ENCODE data around the gene KRTAP29-1. TPM values are rescaled to one million over a fixed set of nuclear protein-coding genes. Genes with fewer than 3 reads are reported as not detected.
"Not testable (repeated sequence)": the region's sequence is repeated elsewhere in the genome, so short reads cannot be mapped to it uniquely, and the experiment has no call there.

Gene KRTAP29-1
- total RNA-seq, 2 donors from 2014 or later = not detected

- ATAC-seq (replicated peaks) = no peak
- Mint-ChIP-seq H3K27me3 (no peaks in the 10 kb centered on the region), H3K27ac (no peak overlapping the region), H3K9me3 (no peaks in the 10 kb centered on the region), H3K36me3 (ENCODE audit: low read depth) (no peaks in the 10 kb centered on the region), H3K4me3 (no peak overlapping the region), H3K4me1 (no peaks in the 10 kb centered on the region)
These were observed 5.8 kb downstream of the KRTAP29-1 start for GRCh38 chr17:41296846-41297245.

- H3K4me3 Mint-ChIP-seq = no peak overlapping the region
- no peaks in the 10 kb centered on the region for H3K4me1 Mint-ChIP-seq
- no peaks in the 10 kb centered on the region for H3K27me3 Mint-ChIP-seq
- H3K27ac Mint-ChIP-seq = no peak overlapping the region
- no peaks in the 10 kb centered on the region for H3K36me3 Mint-ChIP-seq (ENCODE audit: low read depth)
- ATAC-seq (replicated peaks) = no peak
- no peaks in the 10 kb centered on the region for H3K9me3 Mint-ChIP-seq
These were observed 8.6 kb downstream of the KRTAP29-1 start for GRCh38 chr17:41294016-41294415.

- no peak overlapping the region for H3K27ac Mint-ChIP-seq
- H3K36me3 Mint-ChIP-seq (ENCODE audit: low read depth) = no peaks in the 10 kb centered on the region
- H3K9me3 Mint-ChIP-seq = no peaks in the 10 kb centered on the region
- no peak for ATAC-seq (replicated peaks)
- H3K27me3 Mint-ChIP-seq = no peaks in the 10 kb centered on the region
- H3K4me3 Mint-ChIP-seq = no peak overlapping the region
- H3K4me1 Mint-ChIP-seq = no peaks in the 10 kb centered on the region
These were observed 15.6 kb downstream of the KRTAP29-1 start for GRCh38 chr17:41287050-41287449.

GRCh38 chr17:41284546-41284945 is 18.1 kb downstream of the KRTAP29-1 start:
- no peaks in the 10 kb centered on the region for H3K9me3 Mint-ChIP-seq
- no peaks in the 10 kb centered on the region for H3K36me3 Mint-ChIP-seq (ENCODE audit: low read depth)
- no peak for ATAC-seq (replicated peaks)
- no peak overlapping the region for H3K4me3 Mint-ChIP-seq
- no peaks in the 10 kb centered on the region for H3K4me1 Mint-ChIP-seq
- no peak overlapping the region for H3K27ac Mint-ChIP-seq
- no peaks in the 10 kb centered on the region for H3K27me3 Mint-ChIP-seq

- Mint-ChIP-seq H3K4me1 (no peaks in the 10 kb centered on the region), H3K9me3 (no peaks in the 10 kb centered on the region), H3K27ac (no peak overlapping the region), H3K36me3 (ENCODE audit: low read depth) (no peaks in the 10 kb centered on the region), H3K27me3 (no peaks in the 10 kb centered on the region), H3K4me3 (no peak overlapping the region)
- ATAC-seq (replicated peaks) = no peak
These were observed 18.6 kb downstream of the KRTAP29-1 start for GRCh38 chr17:41284043-41284442.

- H3K36me3 Mint-ChIP-seq (ENCODE audit: low read depth) = no peaks in the 10 kb centered on the region
- ATAC-seq (replicated peaks) = no peak
- no peaks in the 10 kb centered on the region for H3K9me3 Mint-ChIP-seq
- no peak overlapping the region for H3K27ac Mint-ChIP-seq
- H3K27me3 Mint-ChIP-seq = peaks cover 13% of the 10 kb centered on the region
- H3K4me1 Mint-ChIP-seq = peaks cover 5% of the 10 kb centered on the region
- no peak overlapping the region for H3K4me3 Mint-ChIP-seq
These were observed 24.3 kb downstream of the KRTAP29-1 start for GRCh38 chr17:41278176-41278955.

- H3K4me1 Mint-ChIP-seq = peaks cover 10% of the 10 kb centered on the region
- not testable (repeated sequence) for H3K4me3 Mint-ChIP-seq
These were observed 26.9 kb downstream of the KRTAP29-1 start, which contains the start of gene KRTAP9-7 for GRCh38 chr17:41275648-41276190. KRTAP9-7 (plus strand) TSS chr17:41275698; CDS start chr17:41275698, 0 bp downstream.

GRCh38 chr17:41271858-41272257 is 30.8 kb downstream of the KRTAP29-1 start:
- peaks cover 10% of the 10 kb centered on the region for H3K4me1 Mint-ChIP-seq
- H3K9me3 Mint-ChIP-seq = no peaks in the 10 kb centered on the region
- H3K4me3 Mint-ChIP-seq = no peak overlapping the region
- no peaks in the 10 kb centered on the region for H3K36me3 Mint-ChIP-seq (ENCODE audit: low read depth)
- H3K27ac Mint-ChIP-seq = peak overlapping the region; percentile 24
- peak; percentile 51 for ATAC-seq (replicated peaks)
- H3K27me3 Mint-ChIP-seq = peaks cover 21% of the 10 kb centered on the region

More at GRCh38 chr17:41275648-41276190, 26.9 kb downstream of the KRTAP29-1 start, which contains the start of gene KRTAP9-7:
- peaks cover 17% of the 10 kb centered on the region for H3K27me3 Mint-ChIP-seq
- not testable (repeated sequence) for H3K27ac Mint-ChIP-seq; H3K36me3 Mint-ChIP-seq (ENCODE audit: low read depth); ATAC-seq (replicated peaks); H3K9me3 Mint-ChIP-seq

- ATAC-seq (replicated peaks); H3K4me1 Mint-ChIP-seq; H3K9me3 Mint-ChIP-seq; H3K4me3 Mint-ChIP-seq; H3K36me3 Mint-ChIP-seq (ENCODE audit: low read depth): not testable (repeated sequence)
- Mint-ChIP-seq H3K27ac (peak overlapping the region; percentile 24), H3K27me3 (peaks cover 18% of the 10 kb centered on the region)
These were observed 31.3 kb downstream of the KRTAP29-1 start for GRCh38 chr17:41271323-41271722.

GRCh38 chr17:41267711-41268110 is 34.9 kb downstream of the KRTAP29-1 start:
- Mint-ChIP-seq H3K4me3 (no peak overlapping the region), H3K27me3 (peaks cover 15% of the 10 kb centered on the region), H3K36me3 (ENCODE audit: low read depth) (no peaks in the 10 kb centered on the region), H3K4me1 (peaks cover 5% of the 10 kb centered on the region), H3K27ac (no peak overlapping the region), H3K9me3 (no peaks in the 10 kb centered on the region)
- no peak for ATAC-seq (replicated peaks)

GRCh38 chr17:41265078-41265477 is 37.6 kb downstream of the KRTAP29-1 start, which contains the start of gene KRTAP9-6:
KRTAP9-6 (plus strand) TSS chr17:41265378; CDS start chr17:41265378, 0 bp downstream.
- Mint-ChIP-seq H3K36me3 (ENCODE audit: low read depth) (no peaks in the 10 kb centered on the region), H3K27me3 (peaks cover 18% of the 10 kb centered on the region), H3K4me3 (no peak within 1 kb of the TSS), H3K9me3 (no peaks in the 10 kb centered on the region), H3K27ac (no peak within 1 kb of the TSS), H3K4me1 (no peaks in the 10 kb centered on the region)
- ATAC-seq (replicated peaks) = no peak

- Mint-ChIP-seq H3K27ac (no peak overlapping the region), H3K4me3 (no peak overlapping the region), H3K36me3 (ENCODE audit: low read depth) (no peaks in the 10 kb centered on the region), H3K27me3 (peaks cover 18% of the 10 kb centered on the region), H3K9me3 (no peaks in the 10 kb centered on the region), H3K4me1 (no peaks in the 10 kb centered on the region)
- no peak for ATAC-seq (replicated peaks)
These were observed 38.1 kb downstream of the KRTAP29-1 start for GRCh38 chr17:41264599-41264998.

GRCh38 chr17:41263212-41263611 is 39.4 kb downstream of the KRTAP29-1 start:
- ATAC-seq (replicated peaks) = no peak
- no peaks in the 10 kb centered on the region for H3K36me3 Mint-ChIP-seq (ENCODE audit: low read depth)

GRCh38 chr17:41258406-41258805 is 44.2 kb downstream of the KRTAP29-1 start:
- Mint-ChIP-seq H3K27me3 (peaks cover 28% of the 10 kb centered on the region), H3K4me1 (no peaks in the 10 kb centered on the region), H3K27ac (no peak overlapping the region), H3K9me3 (no peaks in the 10 kb centered on the region), H3K36me3 (ENCODE audit: low read depth) (no peaks in the 10 kb centered on the region), H3K4me3 (no peak overlapping the region)
- no peak for ATAC-seq (replicated peaks)

More at GRCh38 chr17:41263212-41263611, 39.4 kb downstream of the KRTAP29-1 start:
- H3K27me3 Mint-ChIP-seq = peaks cover 22% of the 10 kb centered on the region
- H3K9me3 Mint-ChIP-seq = no peaks in the 10 kb centered on the region
- no peaks in the 10 kb centered on the region for H3K4me1 Mint-ChIP-seq
- no peak overlapping the region for H3K27ac Mint-ChIP-seq
- H3K4me3 Mint-ChIP-seq = no peak overlapping the region

GRCh38 chr17:41256291-41256685 is 46.4 kb downstream of the KRTAP29-1 start:
- H3K27ac Mint-ChIP-seq = no peak overlapping the region
- H3K27me3 Mint-ChIP-seq = peaks cover 28% of the 10 kb centered on the region
- H3K9me3 Mint-ChIP-seq = no peaks in the 10 kb centered on the region
- H3K36me3 Mint-ChIP-seq (ENCODE audit: low read depth) = no peaks in the 10 kb centered on the region
- no peak for ATAC-seq (replicated peaks)
- H3K4me1 Mint-ChIP-seq = no peaks in the 10 kb centered on the region
- no peak overlapping the region for H3K4me3 Mint-ChIP-seq

All from activated T-helper 17 cell treated with anti-CD3 and anti-CD28 coated beads, Interleukin-2, amount 50 U/mL, for 72 hours (primary cell).